ENCODE results near the gene DHX29.

- TF ChIP-seq CTCF (IDR thresholded peaks at IDR 0.05; ENCODE audit: low read depth, low read length), result no peak
- no peak for TF ChIP-seq POLR2A (IDR thresholded peaks at IDR 0.05; ENCODE audit: extremely low read depth, insufficient read length)
- no peak for TF ChIP-seq MAX (IDR thresholded peaks at IDR 0.05; ENCODE audit: low read depth, low read length)
- TF ChIP-seq MYC (IDR thresholded peaks at IDR 0.05; ENCODE audit: low read depth, low read length), result no peak
These were observed 12.6 kb downstream of the DHX29 start for GRCh38 chr5:55294935-55295334.
